CD14-positive monocyte (primary cell): ENCODE results near the gene ZDHHC24. TPM values are rescaled to one million over a fixed set of nuclear protein-coding genes. Genes with fewer than 3 reads are reported as not detected.
A peak's percentile ranks its signal among the peaks of the same experiment; 100 is the strongest.

Experiments
- DNase-seq, 3 donors: peaks; one replicate each; pipeline ENCODE4 v3.0.0-alpha.2; 2011 to 2022
- H2AFZ ChIP-seq: 2 replicates; pipeline ENCODE4 v1.6.0; 2012; ENCODE audit warnings: mild to moderate bottlenecking, low read depth, low read length, inconsistent platforms; ENCODE audit not compliant: insufficient read depth, poor library complexity, severe bottlenecking
- H3K27ac ChIP-seq, 2 donors: 1 replicate in 1 of 2; 2 replicates in 1 of 2; pipeline ENCODE4 v1.5.1; 2012 to 2013; ENCODE audit warnings: low read length in 2 of 2, control low read depth in 1 of 2, inconsistent platforms in 1 of 2, low read depth in 1 of 2, mild to moderate bottlenecking in 1 of 2
- H3K27me3 ChIP-seq, 2 donors: one replicate each; pipeline versions ENCODE4 v1.6.0 to v1.6.1; 2011 to 2013; ENCODE audit warnings: low read length in 2 of 2; ENCODE audit not compliant: control insufficient read depth in 2 of 2, insufficient read depth in 2 of 2
- H3K36me3 ChIP-seq, 2 donors: replicated peaks in 1 of 2; 1 replicate in 1 of 2; 2 replicates in 1 of 2; pipeline versions ENCODE4 v1.5.1 to v1.6.1; 2012 to 2013; ENCODE audit warnings: low read length in 2 of 2, control low read depth in 1 of 2, inconsistent platforms in 1 of 2, mild to moderate bottlenecking in 1 of 2; ENCODE audit not compliant: insufficient read depth in 2 of 2, control insufficient read depth in 1 of 2
- H3K4me1 ChIP-seq, 2 donors: 1 replicate in 1 of 2; 2 replicates in 1 of 2; pipeline versions ENCODE4 v1.5.1 to v1.6.1; 2012 to 2013; ENCODE audit warnings: low read length in 2 of 2, control low read depth in 1 of 2, inconsistent platforms in 1 of 2, mild to moderate bottlenecking in 1 of 2, moderate library complexity in 1 of 2; ENCODE audit not compliant: insufficient read depth in 2 of 2, control insufficient read depth in 1 of 2
- H3K4me2 ChIP-seq: replicated peaks from 2 replicates; pipeline ENCODE3; 2012; ENCODE audit warnings: low read length, moderate library complexity, mild to moderate bottlenecking; ENCODE audit not compliant: poor library complexity, severe bottlenecking; ENCODE audit errors: extremely low read depth
- H3K4me3 ChIP-seq, 3 experiments: fragments of 200-600 bp in 1 of 3; sonication (generic) in 1 of 3; replicated peaks in 1 of 3; 1 replicate in 2 of 3; 2 replicates in 1 of 3; pipeline ENCODE4 v1.5.1; 2011 to 2013; ENCODE audit warnings: low read length in 3 of 3, mild to moderate bottlenecking in 3 of 3, control low read depth in 2 of 3, low read depth in 2 of 3, inconsistent platforms in 1 of 3, moderate library complexity in 1 of 3
- H3K79me2 ChIP-seq: 2 replicates; pipeline ENCODE4 v1.6.0; 2012; ENCODE audit warnings: mild to moderate bottlenecking, control low read depth, inconsistent platforms, low read length, moderate library complexity; ENCODE audit not compliant: insufficient read depth
- H3K9ac ChIP-seq: 2 replicates; pipeline ENCODE4 v1.6.0; 2017; ENCODE audit warnings: low read length, mild to moderate bottlenecking; ENCODE audit not compliant: insufficient read depth, poor library complexity, severe bottlenecking
- H3K9me3 ChIP-seq, 2 donors: replicated peaks in 1 of 2; 1 replicate in 1 of 2; 2 replicates in 1 of 2; pipeline versions ENCODE4 v1.5.1 to v1.6.1; 2012 to 2013; ENCODE audit warnings: low read length in 2 of 2, control low read depth in 1 of 2; ENCODE audit not compliant: control insufficient read depth in 1 of 2, insufficient read depth in 1 of 2
- H4K20me1 ChIP-seq: 2 replicates; pipeline ENCODE4 v1.6.0; 2012; ENCODE audit warnings: mild to moderate bottlenecking, low read length, control low read depth, moderate library complexity; ENCODE audit not compliant: insufficient read depth
- H3K27ac Mint-ChIP-seq, 7 donors: one replicate each; pipeline ENCODE4 v1.8.0; 2020; ENCODE audit warnings: mild to moderate bottlenecking in 7 of 7, mixed read lengths in 7 of 7, moderate library complexity in 6 of 7, inconsistent platforms in 2 of 7
- H3K27me3 Mint-ChIP-seq, 3 donors: one replicate each; pipeline ENCODE4 v1.8.0; 2021 to 2022; ENCODE audit warnings: low read depth in 3 of 3, mild to moderate bottlenecking in 3 of 3, mixed read lengths in 3 of 3, moderate library complexity in 3 of 3, inconsistent platforms in 1 of 3
- H3K36me3 Mint-ChIP-seq, 2 donors: one replicate each; pipeline ENCODE4 v1.8.0; 2020; ENCODE audit warnings: mixed read lengths in 2 of 2, inconsistent platforms in 1 of 2, mild to moderate bottlenecking in 1 of 2
- H3K4me1 Mint-ChIP-seq: one replicate; pipeline ENCODE4 v1.8.0; 2020; ENCODE audit warnings: mild to moderate bottlenecking, mixed read lengths
- H3K4me3 Mint-ChIP-seq, 2 donors: one replicate each; pipeline ENCODE4 v1.8.0; 2020; ENCODE audit warnings: mild to moderate bottlenecking in 2 of 2, mixed read lengths in 2 of 2, moderate library complexity in 1 of 2
- H3K9me3 Mint-ChIP-seq, 7 donors: one replicate each; pipeline ENCODE4 v1.8.0; 2020 to 2022; ENCODE audit warnings: mixed read lengths in 7 of 7, mild to moderate bottlenecking in 6 of 7, moderate library complexity in 6 of 7, inconsistent platforms in 2 of 7
- CTCF ChIP-seq: fragments of 200-600 bp; IDR thresholded peaks from one replicate; pipeline ENCODE4 v1.8.0; 2022; ENCODE audit warnings: antibody characterized with exemption, mild to moderate bottlenecking
- WGBS: methylation state at CpG from one replicate; pipeline ENCODE4 v1.1.5; 2013; ENCODE audit warnings: missing lambda C conversion rate; ENCODE audit not compliant: insufficient coverage; 5-methylcytosine and 5-hydroxymethylcytosine counted together
- intact Hi-C, 2 donors: fragments of 100-400 bp; cut with micrococcal nuclease; formaldehyde crosslinking; loops; one replicate each; pipeline versions ENCODE4 v1.15.0 to v1.15.1; 2023
- polyA plus RNA-seq, 3 donors: library from polyadenylated mRNA; depleted of rRNA in 1 of 3; unstranded in 2 of 3; stranded (reverse) in 1 of 3; fragments of 300-500 nt in 2 of 3; fragments of >200 nt in 1 of 3; fragmentation: Illumina TruSeq in 2 of 3; gene quantifications; 1 replicate in 2 of 3; 2 replicates in 1 of 3; pipeline ENCODE4 v1.2.3, GENCODE V29; 2012 to 2021

The ZDHHC24 gene
- polyA plus RNA-seq, 3 donors, result 10.9 to 14.0 (median 11.9) TPM

- H3K4me1 Mint-ChIP-seq, result peaks cover 18% of the 10 kb centered on the region
- peak overlapping the region; percentile 97 for H3K9ac ChIP-seq
- H3K4me3 Mint-ChIP-seq, result peak overlapping the region; percentile 85 to 89
- H3K36me3 Mint-ChIP-seq, result peaks cover 24 to 36% of the 10 kb centered on the region in 2 donors
- intact Hi-C loops, result loop anchor here (2.0 to 5.0 kb wide), 2 partner anchors 42 to 70 kb away; partner anchors contain the start of gene MRPL11 (in 1 of the 2)
- peak; percentile 90 for TF ChIP-seq CTCF
- peaks cover 14% of the 10 kb centered on the region for H3K79me2 ChIP-seq
- H2AFZ ChIP-seq, result peak overlapping the region; percentile 89
- H3K27ac ChIP-seq, result peak overlapping the region in 1 of 2 donors; percentile 96
- peaks cover 19 to 24% of the 10 kb centered on the region in 2 donors for H3K4me1 ChIP-seq
- peak overlapping the region; percentile 91 for H3K4me2 ChIP-seq
- no peaks in the 10 kb centered on the region for H3K27me3 ChIP-seq
- peaks cover 3 to 26% of the 10 kb centered on the region in 2 donors for H3K36me3 ChIP-seq
- peak overlapping the region; percentile 46 to 87 (median 77) for H3K4me3 ChIP-seq
- H3K27me3 Mint-ChIP-seq, result peaks cover 0 to 7% (median 0%) of the 10 kb centered on the region in 3 donors
- peaks cover 11% of the 10 kb centered on the region for H4K20me1 ChIP-seq
- peak overlapping the region in 6 of 7 donors; percentile 89 to 95 (median 92) for H3K27ac Mint-ChIP-seq
- WGBS, result 67% methylated on average over 3 of the region's 8 CpGs
- no peaks in the 10 kb centered on the region for H3K9me3 ChIP-seq
- DNase-seq, result peak in 1 of 3 donors; percentile 7
- H3K9me3 Mint-ChIP-seq, result no peaks in the 10 kb centered on the region
Observed at GRCh38 chr11:66478729-66479393, 67.0 kb downstream of the ZDHHC24 start.

DNA sequence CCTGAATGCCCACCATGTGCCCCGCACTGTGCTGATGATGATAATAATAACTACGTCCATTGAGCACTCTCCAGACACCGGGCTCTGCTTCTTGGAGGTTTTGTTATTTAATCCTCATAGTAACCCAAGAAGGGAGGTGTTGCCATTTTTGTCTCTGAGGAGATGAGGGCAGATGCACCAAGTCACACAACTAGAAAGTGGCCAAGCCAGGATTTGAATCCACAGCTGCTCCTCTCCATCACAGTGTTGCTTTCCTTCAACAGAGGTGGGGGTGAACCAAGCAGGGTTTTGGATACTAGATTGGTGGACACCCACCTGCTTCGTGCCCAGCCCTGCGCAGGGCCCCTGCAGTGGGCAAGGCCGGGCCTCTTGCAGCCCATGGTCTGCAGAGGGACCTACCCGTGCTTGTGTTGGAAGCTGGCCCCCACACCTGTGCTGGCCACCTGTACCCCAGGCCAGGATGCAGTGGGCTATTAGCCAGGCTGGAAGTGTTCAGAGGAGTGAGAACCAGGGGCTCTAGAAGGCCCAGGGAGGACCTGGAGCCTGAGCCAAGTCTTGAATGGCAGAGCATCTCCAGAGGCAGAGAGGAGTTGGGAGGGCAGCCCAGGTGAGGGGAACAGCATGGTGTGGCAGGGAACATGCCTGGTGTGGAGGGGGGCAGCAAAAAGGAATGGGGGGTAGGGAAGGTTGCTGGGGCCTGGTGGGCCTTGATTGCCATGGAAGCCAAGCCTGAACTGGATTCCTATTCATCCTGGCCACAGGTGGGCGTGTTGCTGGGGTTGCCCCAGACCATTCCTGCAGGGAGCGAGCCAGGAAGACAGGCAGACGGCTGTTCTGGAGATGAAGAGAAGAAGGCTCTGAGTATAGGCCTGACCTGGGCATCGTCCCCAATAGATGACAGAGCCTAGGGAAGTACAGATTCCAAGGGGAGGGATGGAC is 68.3 kb downstream of the ZDHHC24 start:
- peak in 1 of 3 donors; percentile 3 for DNase-seq
- H3K27ac ChIP-seq, result no peak overlapping the region

More for the DNA sequence above, 68.3 kb downstream of the ZDHHC24 start:
- Histone ChIP-seq H3K79me2 (peaks cover 14% of the 10 kb centered on the region), H3K9ac (no peak overlapping the region), H3K9me3 (no peaks in the 10 kb centered on the region), H3K36me3 (peaks cover 9 to 29% of the 10 kb centered on the region in 2 donors), H3K27me3 (no peaks in the 10 kb centered on the region), H2AFZ (no peak overlapping the region), H3K4me3 (no peak overlapping the region), H3K4me2 (no peak overlapping the region), H4K20me1 (peaks cover 11% of the 10 kb centered on the region), H3K4me1 (peaks cover 19 to 24% of the 10 kb centered on the region in 2 donors)
- peak overlapping the region in 2 of 7 donors; percentile 9 to 46 for H3K27ac Mint-ChIP-seq
- no peak overlapping the region for H3K4me3 Mint-ChIP-seq
- peaks cover 25 to 37% of the 10 kb centered on the region in 2 donors for H3K36me3 Mint-ChIP-seq
- intact Hi-C loops, result loop anchor here (2.0 to 5.0 kb wide), 2 partner anchors 40 to 69 kb away; partner anchors contain the start of gene MRPL11 (in 1 of the 2)
- no peaks in the 10 kb centered on the region for H3K9me3 Mint-ChIP-seq
- peaks cover 18% of the 10 kb centered on the region for H3K4me1 Mint-ChIP-seq
- over 99% methylated on average over 10 of the region's 11 CpGs for WGBS
- TF ChIP-seq CTCF, result no peak
- peaks cover 0 to 7% (median 0%) of the 10 kb centered on the region in 3 donors for H3K27me3 Mint-ChIP-seq
